ENCODE measurements around the gene HLA-DPA1. TPM values are rescaled to one million over a fixed set of nuclear protein-coding genes. Genes with fewer than 3 reads are reported as not detected.

The HLA-DPA1 gene
- total RNA-seq, 1 experiment from 2014 or later, result 2.6 TPM

DNA sequence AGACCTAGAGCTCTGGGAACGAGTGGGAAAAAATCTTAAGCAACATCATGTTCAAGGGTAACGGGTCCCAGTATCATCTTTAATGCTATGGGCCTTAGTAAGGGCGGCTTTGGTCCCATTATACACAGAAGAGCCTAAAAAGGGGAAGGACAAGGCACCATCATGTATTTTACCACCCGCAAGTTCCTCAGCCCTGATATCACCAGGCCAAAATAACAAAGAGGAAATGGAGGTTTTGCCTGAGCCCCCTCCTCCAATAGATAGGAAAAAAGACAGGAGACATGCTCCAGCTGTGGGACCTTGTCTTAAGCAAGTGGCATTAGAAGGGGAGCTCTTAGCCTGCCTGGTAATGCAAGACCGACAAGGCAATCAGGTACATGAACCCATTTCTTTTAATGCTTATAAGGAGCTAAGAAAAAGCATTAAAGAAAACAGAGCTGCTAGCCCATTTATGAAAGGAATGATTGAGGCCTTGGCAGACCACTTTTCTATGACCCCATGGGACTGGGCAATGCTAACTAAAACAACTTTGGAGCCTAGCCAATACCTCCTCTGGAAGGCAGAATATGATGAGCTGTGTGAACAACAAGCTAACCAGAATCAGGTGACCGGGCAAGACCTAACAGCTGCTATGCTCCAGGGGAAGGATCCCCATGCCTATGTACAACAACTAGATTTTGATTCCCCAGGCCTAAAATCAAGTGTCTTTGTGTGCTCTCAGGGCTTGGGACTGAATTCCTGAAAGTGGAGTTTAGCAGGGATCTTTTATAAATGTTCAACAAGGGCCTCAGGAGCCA is 23.2 kb downstream of the HLA-DPA1 start:
- Histone ChIP-seq H3K27ac (ENCODE audit: insufficient read length, low read depth, low read length) (no peak overlapping the region), H4K20me1 (ENCODE audit: control insufficient read depth, insufficient read depth, insufficient read length) (no peaks in the 10 kb centered on the region), H4K8ac (replicated peaks; ENCODE audit: insufficient read length, low read depth, low read length) (no peak overlapping the region), H3K27me3 (ENCODE audit: insufficient read depth, low read length) (no peaks in the 10 kb centered on the region), H3T11ph (ENCODE audit: low read length) (no peak overlapping the region), H3K79me2 (ENCODE audit: insufficient read depth, low read length) (no peaks in the 10 kb centered on the region), H3K23me2 (ENCODE audit: insufficient read length, low read depth, low read length, poor library complexity, severe bottlenecking) (no peaks in the 10 kb centered on the region), H2BK15ac (ENCODE audit: low read depth, low read length) (no peak overlapping the region), H3K18ac (ENCODE audit: insufficient read length, low read depth, low read length) (no peak overlapping the region), H3K9me3 (ENCODE audit: control insufficient read depth, low read depth, low read length) (no peaks in the 10 kb centered on the region), H3K79me1 (ENCODE audit: insufficient read depth, low read depth, low read length, poor library complexity, severe bottlenecking) (no peaks in the 10 kb centered on the region), H3K4me1 (ENCODE audit: insufficient read depth, low read length) (peaks cover 2% of the 10 kb centered on the region; the same call in 1 of the 2 replicates), H2BK20ac (ENCODE audit: low read depth, low read length, poor library complexity, severe bottlenecking) (no peak overlapping the region), H2BK12ac (ENCODE audit: insufficient read length, low read depth, low read length) (no peak overlapping the region), H3K9ac (ENCODE audit: extremely low read depth, insufficient read length, low read length) (no peak overlapping the region), H3K56ac (ENCODE audit: insufficient read length, low read depth, low read length) (no peak overlapping the region), H3K23ac (ENCODE audit: insufficient read length, low read depth, low read length) (no peak overlapping the region), H2BK120ac (ENCODE audit: low read depth, low read length, poor library complexity, severe bottlenecking) (no peak overlapping the region), H3K14ac (ENCODE audit: insufficient read depth, low read length) (no peak overlapping the region), H2BK5ac (ENCODE audit: insufficient read length, low read length) (no peak overlapping the region), H4K5ac (ENCODE audit: insufficient read length, low read depth, low read length) (no peak overlapping the region), H3K4ac (ENCODE audit: low read depth, low read length) (no peak overlapping the region), H3K4me2 (ENCODE audit: insufficient read depth, insufficient read length, low read length) (no peak overlapping the region), H2AK5ac (ENCODE audit: insufficient read length, low read length) (no peak overlapping the region), H2AFZ (ENCODE audit: low read length) (no peak overlapping the region), H4K91ac (ENCODE audit: insufficient read length, low read depth, low read length) (no peak overlapping the region)
- TF ChIP-seq, protein P1, sequence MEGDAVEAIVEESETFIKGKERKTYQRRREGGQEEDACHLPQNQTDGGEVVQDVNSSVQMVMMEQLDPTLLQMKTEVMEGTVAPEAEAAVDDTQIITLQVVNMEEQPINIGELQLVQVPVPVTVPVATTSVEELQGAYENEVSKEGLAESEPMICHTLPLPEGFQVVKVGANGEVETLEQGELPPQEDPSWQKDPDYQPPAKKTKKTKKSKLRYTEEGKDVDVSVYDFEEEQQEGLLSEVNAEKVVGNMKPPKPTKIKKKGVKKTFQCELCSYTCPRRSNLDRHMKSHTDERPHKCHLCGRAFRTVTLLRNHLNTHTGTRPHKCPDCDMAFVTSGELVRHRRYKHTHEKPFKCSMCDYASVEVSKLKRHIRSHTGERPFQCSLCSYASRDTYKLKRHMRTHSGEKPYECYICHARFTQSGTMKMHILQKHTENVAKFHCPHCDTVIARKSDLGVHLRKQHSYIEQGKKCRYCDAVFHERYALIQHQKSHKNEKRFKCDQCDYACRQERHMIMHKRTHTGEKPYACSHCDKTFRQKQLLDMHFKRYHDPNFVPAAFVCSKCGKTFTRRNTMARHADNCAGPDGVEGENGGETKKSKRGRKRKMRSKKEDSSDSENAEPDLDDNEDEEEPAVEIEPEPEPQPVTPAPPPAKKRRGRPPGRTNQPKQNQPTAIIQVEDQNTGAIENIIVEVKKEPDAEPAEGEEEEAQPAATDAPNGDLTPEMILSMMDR (conservative IDR thresholded peaks at IDR 0.05), result no peak
- no CpG with 5 or more reads among the region's 6 CpGs for WGBS (ENCODE audit: extremely low coverage, insufficient read length, low lambda C conversion rate)
- no peak for DNase-seq
- no peak overlapping the region for H3K4me3 Mint-ChIP-seq
- H3K27ac Mint-ChIP-seq, result no peak overlapping the region
- H3K27me3 Mint-ChIP-seq (ENCODE audit: low read depth), result no peaks in the 10 kb centered on the region; the same call in 1 of the 2 replicates
- H3K9me3 Mint-ChIP-seq, result peaks cover 6 to 18% of the 10 kb centered on the region in 2 experiments; a peak in 4 of 5 replicates
- H3K4me1 Mint-ChIP-seq, result peaks cover 42 to 49% of the 10 kb centered on the region in 2 experiments
- peaks cover 0 to 15% (median 7%) of the 10 kb centered on the region in 3 experiments; a peak in 5 of 7 replicates for H3K36me3 Mint-ChIP-seq (ENCODE audit: insufficient read depth in 1 of 3, low read depth in 3 of 3)

Measured in H9 (cell line).